DOHH2 (cell line): Measurements from ENCODE around the gene PCSK5.

ENCODE experiments used
- H3F3A ChIP-seq: fragments of 200-600 bp; sonication (generic), shearing (Covaris generic); 2 replicates; pipeline ENCODE4 v1.6.0; 2016; ENCODE audit warnings: antibody characterized with exemption, mild to moderate bottlenecking; ENCODE audit not compliant: control insufficient read depth, insufficient read depth
- H3K27ac ChIP-seq: fragments of 200-600 bp; sonication (generic); 2 replicates; pipeline ENCODE4 v1.5.1; 2014; ENCODE audit warnings: low read depth, mild to moderate bottlenecking, low read length, moderate library complexity
- H3K27me3 ChIP-seq: fragments of 200-600 bp; sonication (generic); 2 replicates; pipeline ENCODE4 v1.6.1; 2014; ENCODE audit warnings: mild to moderate bottlenecking, low read length, mixed read lengths; ENCODE audit not compliant: control insufficient read depth
- H3K36me3 ChIP-seq: fragments of 200-600 bp; sonication (generic); 2 replicates; pipeline ENCODE4 v1.6.1; 2014; ENCODE audit warnings: mild to moderate bottlenecking, low read length, moderate library complexity, mixed read lengths; ENCODE audit not compliant: control insufficient read depth
- H3K4me1 ChIP-seq: fragments of 200-600 bp; sonication (generic); 2 replicates; pipeline ENCODE4 v1.6.1; 2014; ENCODE audit warnings: mild to moderate bottlenecking, low read length, mixed read lengths; ENCODE audit not compliant: control insufficient read depth
- H3K4me2 ChIP-seq: fragments of 200-600 bp; sonication (generic); 2 replicates; pipeline ENCODE4 v1.6.0; 2014; ENCODE audit warnings: mild to moderate bottlenecking, low read length, moderate library complexity
- H3K4me3 ChIP-seq: fragments of 200-600 bp; sonication (generic); 2 replicates; pipeline ENCODE4 v1.5.1; 2014; ENCODE audit warnings: mild to moderate bottlenecking, low read length, mixed read lengths
- H3K79me2 ChIP-seq: fragments of 200-600 bp; sonication (generic); 2 replicates; pipeline ENCODE4 v1.6.1; 2014; ENCODE audit warnings: mild to moderate bottlenecking, low read length, mixed read lengths; ENCODE audit not compliant: control insufficient read depth
- H3K9me2 ChIP-seq: fragments of 200-600 bp; sonication (generic); replicated peaks from 2 replicates; pipeline ENCODE4 v1.6.1; 2014; ENCODE audit warnings: mild to moderate bottlenecking, low read length, mixed read lengths; ENCODE audit not compliant: control insufficient read depth
- H3K9me3 ChIP-seq: fragments of 200-600 bp; sonication (generic); 2 replicates; pipeline ENCODE4 v1.6.1; 2014; ENCODE audit warnings: antibody characterized with exemption, low read length, mixed read lengths; ENCODE audit not compliant: control insufficient read depth, insufficient read depth
- H4K20me1 ChIP-seq: fragments of 200-600 bp; sonication (generic); 2 replicates; pipeline ENCODE4 v1.6.0; 2014; ENCODE audit warnings: low read depth, mild to moderate bottlenecking, antibody characterized with exemption, low read length, moderate library complexity; ENCODE audit not compliant: control insufficient read depth, insufficient read depth
- EZH2phosphoT487 ChIP-seq: fragments of 200-600 bp; sonication (generic); IDR thresholded peaks from 2 replicates; pipeline ENCODE4 v1.6.1; 2017; ENCODE audit warnings: borderline replicate concordance, mild to moderate bottlenecking, antibody characterized with exemption, low read length, moderate library complexity, mixed read lengths
- TF ChIP-seq, protein P1 (sequence below): fragments of 200-600 bp; sonication (generic); IDR thresholded peaks from one replicate; pipeline ENCODE4 v1.5.1; 2014; ENCODE audit warnings: antibody characterized with exemption, mild to moderate bottlenecking, low read depth, low read length; ENCODE audit not compliant: poor library complexity, severe bottlenecking

PCSK5 gene

DNA sequence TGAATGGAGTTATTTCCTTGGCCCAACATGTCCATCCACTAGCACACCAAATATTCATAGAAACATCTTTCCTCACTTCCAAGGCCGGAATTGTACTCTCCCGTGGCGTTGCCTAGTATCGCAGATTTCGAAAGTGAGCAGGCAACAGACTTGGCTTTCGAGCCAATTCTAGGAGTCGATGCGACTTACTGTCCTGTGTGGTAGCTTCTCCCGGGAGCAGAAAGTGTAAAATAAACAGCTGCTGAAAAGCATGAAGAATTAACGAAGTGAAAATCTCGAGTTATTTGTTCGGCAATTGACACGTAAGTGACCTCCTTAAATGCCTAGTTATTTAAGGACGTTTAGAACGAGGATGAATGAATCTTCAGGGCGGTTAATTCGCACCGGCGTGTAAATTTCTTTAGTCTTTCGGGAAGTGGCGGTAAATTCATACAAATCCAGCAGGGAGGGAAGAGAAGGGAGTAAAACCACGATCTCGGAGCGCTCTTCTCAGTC is 449 bp upstream of the PCSK5 start:
- no peaks in the 10 kb centered on the region for H3K36me3 ChIP-seq
- no peak overlapping the region for H3K27ac ChIP-seq
- no peak for TF ChIP-seq EZH2phosphoT487
- TF ChIP-seq, protein P1, sequence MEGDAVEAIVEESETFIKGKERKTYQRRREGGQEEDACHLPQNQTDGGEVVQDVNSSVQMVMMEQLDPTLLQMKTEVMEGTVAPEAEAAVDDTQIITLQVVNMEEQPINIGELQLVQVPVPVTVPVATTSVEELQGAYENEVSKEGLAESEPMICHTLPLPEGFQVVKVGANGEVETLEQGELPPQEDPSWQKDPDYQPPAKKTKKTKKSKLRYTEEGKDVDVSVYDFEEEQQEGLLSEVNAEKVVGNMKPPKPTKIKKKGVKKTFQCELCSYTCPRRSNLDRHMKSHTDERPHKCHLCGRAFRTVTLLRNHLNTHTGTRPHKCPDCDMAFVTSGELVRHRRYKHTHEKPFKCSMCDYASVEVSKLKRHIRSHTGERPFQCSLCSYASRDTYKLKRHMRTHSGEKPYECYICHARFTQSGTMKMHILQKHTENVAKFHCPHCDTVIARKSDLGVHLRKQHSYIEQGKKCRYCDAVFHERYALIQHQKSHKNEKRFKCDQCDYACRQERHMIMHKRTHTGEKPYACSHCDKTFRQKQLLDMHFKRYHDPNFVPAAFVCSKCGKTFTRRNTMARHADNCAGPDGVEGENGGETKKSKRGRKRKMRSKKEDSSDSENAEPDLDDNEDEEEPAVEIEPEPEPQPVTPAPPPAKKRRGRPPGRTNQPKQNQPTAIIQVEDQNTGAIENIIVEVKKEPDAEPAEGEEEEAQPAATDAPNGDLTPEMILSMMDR = no peak
- H4K20me1 ChIP-seq = no peaks in the 10 kb centered on the region
- no peaks in the 10 kb centered on the region for H3K9me3 ChIP-seq
- no peaks in the 10 kb centered on the region for H3K9me2 ChIP-seq
- peaks cover 16% of the 10 kb centered on the region for H3K27me3 ChIP-seq
- H3K4me1 ChIP-seq = no peaks in the 10 kb centered on the region
- H3K4me3 ChIP-seq = no peak overlapping the region
- no peaks in the 10 kb centered on the region for H3K79me2 ChIP-seq
- no peaks in the 10 kb centered on the region for H3F3A ChIP-seq
- H3K4me2 ChIP-seq = no peak overlapping the region

DNA sequence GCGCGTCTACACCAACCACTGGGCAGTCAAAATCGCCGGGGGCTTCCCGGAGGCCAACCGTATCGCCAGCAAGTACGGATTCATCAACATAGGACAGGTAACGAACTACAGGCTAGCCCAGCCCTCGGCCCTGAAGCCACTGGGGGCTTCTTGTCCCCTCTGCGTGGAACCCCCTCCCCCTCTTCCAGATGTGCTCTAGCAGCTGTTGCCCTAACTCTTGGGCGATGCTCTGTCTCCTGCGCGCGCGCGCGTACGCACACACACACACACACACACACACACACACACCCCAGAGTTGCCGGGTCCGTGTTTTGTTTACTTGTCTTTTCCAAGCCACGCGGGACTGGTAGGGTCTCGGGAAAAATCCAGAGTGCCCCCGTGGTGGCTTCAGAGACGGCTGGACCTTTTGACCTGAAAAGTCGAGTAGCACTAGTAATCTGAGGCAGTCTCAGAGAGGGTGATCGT is 836 bp downstream of the PCSK5 start:
- Histone ChIP-seq H3K4me3 (no peak overlapping the region), H3K9me2 (no peaks in the 10 kb centered on the region), H3K9me3 (no peaks in the 10 kb centered on the region), H3K27me3 (peaks cover 20% of the 10 kb centered on the region), H3K4me2 (no peak overlapping the region), H3K79me2 (no peaks in the 10 kb centered on the region), H4K20me1 (no peaks in the 10 kb centered on the region), H3K36me3 (no peaks in the 10 kb centered on the region), H3K4me1 (no peaks in the 10 kb centered on the region), H3K27ac (no peak overlapping the region), H3F3A (no peaks in the 10 kb centered on the region)
- TF ChIP-seq, protein P1 = no peak
- no peak for TF ChIP-seq EZH2phosphoT487

DNA sequence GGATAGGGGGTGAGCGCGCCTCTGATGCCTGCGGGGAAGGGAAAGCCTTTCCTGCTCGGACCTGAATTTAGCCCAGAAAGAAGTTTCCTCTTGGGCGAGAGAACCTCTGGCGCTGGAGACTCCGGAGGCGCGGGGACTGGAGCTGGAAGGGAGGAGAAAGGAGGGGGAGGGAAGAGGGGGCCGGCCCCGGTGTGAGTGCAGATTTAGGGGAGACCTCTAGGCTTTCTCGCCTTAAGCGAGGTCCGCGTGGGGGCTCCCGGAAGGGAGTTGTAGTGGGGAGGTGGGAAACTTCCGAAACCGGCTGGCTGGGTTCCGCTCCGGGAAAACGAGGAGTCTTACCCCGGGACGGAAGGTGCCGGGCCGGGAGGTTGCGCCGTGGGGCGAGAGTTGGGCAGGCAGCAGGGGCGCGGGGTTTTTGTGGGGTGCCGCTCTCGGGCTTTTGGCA is 1.3 kb downstream of the PCSK5 start:
- Histone ChIP-seq H3K4me2 (no peak overlapping the region), H3K9me3 (no peaks in the 10 kb centered on the region), H3K9me2 (no peaks in the 10 kb centered on the region), H4K20me1 (no peaks in the 10 kb centered on the region), H3F3A (no peaks in the 10 kb centered on the region), H3K4me1 (no peaks in the 10 kb centered on the region), H3K4me3 (no peak overlapping the region), H3K79me2 (no peaks in the 10 kb centered on the region), H3K36me3 (no peaks in the 10 kb centered on the region), H3K27me3 (peaks cover 20% of the 10 kb centered on the region), H3K27ac (no peak overlapping the region)
- TF ChIP-seq, protein P1 = no peak
- TF ChIP-seq EZH2phosphoT487 = no peak
